HEK293 (cell line): ENCODE results near the gene ZFPM1.

Source experiments
- BCL6B ChIP-seq: fragments of 450-650 bp; formaldehyde crosslinking; IDR thresholded peaks from 2 replicates; pipeline ENCODE4 v1.5.1; 2017; ENCODE audit warnings: missing biosample characterization, missing genetic modification characterization
- GLIS1 ChIP-seq: fragments of 450-650 bp; formaldehyde crosslinking; IDR thresholded peaks from 2 replicates; pipeline ENCODE4 v1.5.1; 2016; ENCODE audit warnings: missing biosample characterization, missing genetic modification characterization
- KLF16 ChIP-seq: fragments of 450-650 bp; formaldehyde crosslinking; IDR thresholded peaks from 2 replicates; pipeline ENCODE4 v1.5.1; 2017; ENCODE audit warnings: missing biosample characterization, missing genetic modification characterization
- MYNN ChIP-seq: fragments of 450-650 bp; formaldehyde crosslinking; IDR thresholded peaks from 2 replicates; pipeline ENCODE4 v1.5.1; 2016; ENCODE audit warnings: missing biosample characterization, missing genetic modification characterization, borderline replicate concordance
- TRIM28 ChIP-seq: IDR thresholded peaks from 2 replicates; pipeline ENCODE4 v1.6.1; 2011; ENCODE audit warnings: low read length, control low read depth, borderline replicate concordance
- ZBTB49 ChIP-seq: fragments of 450-650 bp; formaldehyde crosslinking; IDR thresholded peaks from 2 replicates; pipeline ENCODE4 v1.5.1; 2016; ENCODE audit warnings: missing biosample characterization, missing genetic modification characterization, low read depth
- ZBTB8A ChIP-seq: fragments of 450-650 bp; formaldehyde crosslinking; IDR thresholded peaks from 2 replicates; pipeline ENCODE4 v1.5.1; 2016; ENCODE audit warnings: missing biosample characterization, missing genetic modification characterization
- ZFHX2 ChIP-seq: fragments of 450-650 bp; formaldehyde crosslinking; conservative IDR thresholded peaks from 2 replicates; pipeline ENCODE4 v1.5.1; 2016; ENCODE audit warnings: missing biosample characterization, missing genetic modification characterization
- ZIC2 ChIP-seq: fragments of 450-650 bp; formaldehyde crosslinking; IDR thresholded peaks from 2 replicates; pipeline ENCODE4 v1.5.1; 2016; ENCODE audit warnings: missing biosample characterization, missing genetic modification characterization
- ZNF133 ChIP-seq: fragments of 450-650 bp; formaldehyde crosslinking; IDR thresholded peaks from 2 replicates; pipeline ENCODE4 v1.5.1; 2016; ENCODE audit warnings: missing biosample characterization, missing genetic modification characterization
- ZNF19 ChIP-seq: fragments of 450-650 bp; formaldehyde crosslinking; IDR thresholded peaks from 2 replicates; pipeline ENCODE4; 2016; ENCODE audit warnings: missing biosample characterization, missing genetic modification characterization, low read depth
- ZNF274 ChIP-seq, 2 experiments: fragments of 200-500 bp in 1 of 2; fragments of 450-650 bp in 1 of 2; sonication (Bioruptor generic) in 1 of 2; formaldehyde crosslinking in 1 of 2; IDR thresholded peaks; 2 replicates each; pipeline versions ENCODE4 v1.5.1 to v1.6.1; 2014 to 2016; ENCODE audit warnings: borderline replicate concordance in 1 of 2, inconsistent platforms in 1 of 2, low read length in 1 of 2, missing biosample characterization in 1 of 2, missing genetic modification characterization in 1 of 2
- ZNF280D ChIP-seq: fragments of 450-650 bp; formaldehyde crosslinking; IDR thresholded peaks from 2 replicates; pipeline ENCODE4 v1.5.1; 2016; ENCODE audit warnings: missing biosample characterization, missing genetic modification characterization
- ZNF404 ChIP-seq: fragments of 450-650 bp; formaldehyde crosslinking; IDR thresholded peaks from 2 replicates; pipeline ENCODE4 v1.5.1; 2017; ENCODE audit warnings: missing biosample characterization, missing genetic modification characterization
- ZNF510 ChIP-seq: fragments of 450-650 bp; formaldehyde crosslinking; IDR thresholded peaks from 2 replicates; pipeline ENCODE4 v1.5.1; 2018; ENCODE audit warnings: mild to moderate bottlenecking, missing genetic modification characterization, missing biosample characterization; ENCODE audit not compliant: insufficient replicate concordance
- ZNF518A ChIP-seq: fragments of 450-650 bp; formaldehyde crosslinking; conservative IDR thresholded peaks from 2 replicates; pipeline ENCODE4 v1.5.1; 2016; ENCODE audit warnings: low read depth, missing biosample characterization, missing genetic modification characterization
- ZNF555 ChIP-seq: fragments of 450-650 bp; formaldehyde crosslinking; conservative IDR thresholded peaks from 2 replicates; pipeline ENCODE4 v1.5.1; 2017; ENCODE audit warnings: missing biosample characterization, mild to moderate bottlenecking, missing genetic modification characterization, inconsistent platforms
- ZNF585B ChIP-seq: fragments of 450-650 bp; formaldehyde crosslinking; IDR thresholded peaks from 2 replicates; pipeline ENCODE4 v1.5.1; 2016; ENCODE audit warnings: missing biosample characterization, missing genetic modification characterization
- ZNF658 ChIP-seq: fragments of 450-650 bp; formaldehyde crosslinking; IDR thresholded peaks from 2 replicates; pipeline ENCODE4; 2016; ENCODE audit warnings: missing biosample characterization, missing genetic modification characterization
- TF ChIP-seq, protein P1 (sequence below): fragments of 450-650 bp; formaldehyde crosslinking; IDR thresholded peaks from 2 replicates; pipeline ENCODE4 v1.5.1; 2017; ENCODE audit warnings: missing biosample characterization, missing genetic modification characterization
- TF ChIP-seq, protein P2 (sequence below): fragments of 450-650 bp; formaldehyde crosslinking; IDR thresholded peaks from 2 replicates; pipeline ENCODE4 v1.5.1; 2016; ENCODE audit warnings: missing biosample characterization, missing genetic modification characterization

ZFPM1 gene

DNA sequence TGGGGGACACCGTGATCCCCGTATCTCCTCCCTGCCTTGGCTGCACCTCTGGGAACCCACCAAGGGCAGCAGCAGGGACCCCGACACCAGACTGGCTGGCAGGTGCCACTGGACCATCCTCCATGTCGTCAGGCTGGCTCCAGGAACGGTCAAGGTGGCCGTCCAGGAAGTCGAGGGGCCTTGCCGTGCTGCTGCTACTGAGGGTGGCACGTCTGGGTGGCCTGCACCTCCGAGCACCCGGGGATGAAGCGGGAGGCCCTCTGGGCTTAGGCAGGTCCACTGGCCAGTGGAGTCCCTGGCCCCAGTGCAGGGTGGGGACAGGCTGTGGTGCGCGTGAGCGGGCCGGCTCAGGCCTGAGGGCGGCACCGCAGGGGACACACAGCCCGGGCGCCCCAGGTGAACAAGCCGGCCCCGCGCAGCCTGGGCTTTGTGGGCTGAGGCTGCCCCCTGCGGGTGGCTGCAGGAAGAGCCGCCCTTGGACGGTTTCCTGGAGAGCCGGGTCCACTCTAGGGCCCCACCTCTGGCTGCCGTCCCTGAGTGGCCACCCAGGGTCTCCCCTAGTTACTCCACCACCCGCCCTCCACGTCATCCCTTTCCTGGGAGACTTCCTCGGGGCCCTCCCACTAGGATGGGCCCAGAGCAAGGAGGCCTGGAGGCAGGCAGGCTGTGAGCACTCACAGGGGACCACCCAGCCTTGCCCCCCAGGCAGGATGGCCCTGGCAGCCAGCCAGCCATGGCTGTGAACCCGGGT, 74.3 kb downstream of the ZFPM1 start (continued):
- TF ChIP-seq, protein P1, sequence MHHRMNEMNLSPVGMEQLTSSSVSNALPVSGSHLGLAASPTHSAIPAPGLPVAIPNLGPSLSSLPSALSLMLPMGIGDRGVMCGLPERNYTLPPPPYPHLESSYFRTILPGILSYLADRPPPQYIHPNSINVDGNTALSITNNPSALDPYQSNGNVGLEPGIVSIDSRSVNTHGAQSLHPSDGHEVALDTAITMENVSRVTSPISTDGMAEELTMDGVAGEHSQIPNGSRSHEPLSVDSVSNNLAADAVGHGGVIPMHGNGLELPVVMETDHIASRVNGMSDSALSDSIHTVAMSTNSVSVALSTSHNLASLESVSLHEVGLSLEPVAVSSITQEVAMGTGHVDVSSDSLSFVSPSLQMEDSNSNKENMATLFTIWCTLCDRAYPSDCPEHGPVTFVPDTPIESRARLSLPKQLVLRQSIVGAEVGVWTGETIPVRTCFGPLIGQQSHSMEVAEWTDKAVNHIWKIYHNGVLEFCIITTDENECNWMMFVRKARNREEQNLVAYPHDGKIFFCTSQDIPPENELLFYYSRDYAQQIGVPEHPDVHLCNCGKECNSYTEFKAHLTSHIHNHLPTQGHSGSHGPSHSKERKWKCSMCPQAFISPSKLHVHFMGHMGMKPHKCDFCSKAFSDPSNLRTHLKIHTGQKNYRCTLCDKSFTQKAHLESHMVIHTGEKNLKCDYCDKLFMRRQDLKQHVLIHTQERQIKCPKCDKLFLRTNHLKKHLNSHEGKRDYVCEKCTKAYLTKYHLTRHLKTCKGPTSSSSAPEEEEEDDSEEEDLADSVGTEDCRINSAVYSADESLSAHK (tag by site-specific recombination) = no peak
- TF ChIP-seq ZNF19 (no peak), ZNF404 (tag by site-specific recombination) (no peak), BCL6B (tag by site-specific recombination) (peak; percentile 58; the same call in 1 of the 2 replicates), ZBTB49 (tag by site-specific recombination) (no peak), MYNN (tag by site-specific recombination) (no peak), KLF16 (tag by site-specific recombination) (no peak), ZNF658 (tag by site-specific recombination) (no peak), TRIM28 (no peak), ZNF518A (tag by site-specific recombination) (no peak), ZNF585B (tag by site-specific recombination) (no peak), ZNF510 (tag by site-specific recombination) (no peak), ZNF555 (tag by site-specific recombination) (no peak), ZNF274 (IDR thresholded peaks at IDR 0.05; ENCODE audit: low read length) (no peak), ZNF274 (tag by site-specific recombination; IDR thresholded peaks at IDR 0.05; ENCODE audit: borderline replicate concordance) (no peak), ZBTB8A (tag by site-specific recombination) (peak; percentile 44; the same call in 1 of the 2 replicates), ZIC2 (tag by site-specific recombination) (peak; percentile 86), ZNF133 (tag by site-specific recombination) (no peak), GLIS1 (tag by site-specific recombination) (peak; percentile 99), ZNF280D (tag by site-specific recombination) (no peak), ZFHX2 (tag by site-specific recombination) (no peak; the same call in 1 of the 2 replicates)
- TF ChIP-seq, protein P2, sequence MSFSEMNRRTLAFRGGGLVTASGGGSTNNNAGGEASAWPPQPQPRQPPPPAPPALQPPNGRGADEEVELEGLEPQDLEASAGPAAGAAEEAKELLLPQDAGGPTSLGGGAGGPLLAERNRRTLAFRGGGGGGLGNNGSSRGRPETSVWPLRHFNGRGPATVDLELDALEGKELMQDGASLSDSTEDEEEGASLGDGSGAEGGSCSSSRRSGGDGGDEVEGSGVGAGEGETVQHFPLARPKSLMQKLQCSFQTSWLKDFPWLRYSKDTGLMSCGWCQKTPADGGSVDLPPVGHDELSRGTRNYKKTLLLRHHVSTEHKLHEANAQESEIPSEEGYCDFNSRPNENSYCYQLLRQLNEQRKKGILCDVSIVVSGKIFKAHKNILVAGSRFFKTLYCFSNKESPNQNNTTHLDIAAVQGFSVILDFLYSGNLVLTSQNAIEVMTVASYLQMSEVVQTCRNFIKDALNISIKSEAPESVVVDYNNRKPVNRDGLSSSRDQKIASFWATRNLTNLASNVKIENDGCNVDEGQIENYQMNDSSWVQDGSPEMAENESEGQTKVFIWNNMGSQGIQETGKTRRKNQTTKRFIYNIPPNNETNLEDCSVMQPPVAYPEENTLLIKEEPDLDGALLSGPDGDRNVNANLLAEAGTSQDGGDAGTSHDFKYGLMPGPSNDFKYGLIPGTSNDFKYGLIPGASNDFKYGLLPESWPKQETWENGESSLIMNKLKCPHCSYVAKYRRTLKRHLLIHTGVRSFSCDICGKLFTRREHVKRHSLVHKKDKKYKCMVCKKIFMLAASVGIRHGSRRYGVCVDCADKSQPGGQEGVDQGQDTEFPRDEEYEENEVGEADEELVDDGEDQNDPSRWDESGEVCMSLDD = 0 out of 2 replicates have a peak, but pooled peaks have one; percentile 46
